Retina (tissue), 1 donor: ENCODE results near the gene MRPS24.
"Not testable (repeated sequence)": the region's sequence is repeated elsewhere in the genome, so short reads cannot be mapped to it uniquely, and the experiment has no call there.

Experiments
- DNase-seq: peaks from one replicate; pipeline ENCODE4 v3.0.0-alpha.2; 2016

MRPS24 gene

DNA sequence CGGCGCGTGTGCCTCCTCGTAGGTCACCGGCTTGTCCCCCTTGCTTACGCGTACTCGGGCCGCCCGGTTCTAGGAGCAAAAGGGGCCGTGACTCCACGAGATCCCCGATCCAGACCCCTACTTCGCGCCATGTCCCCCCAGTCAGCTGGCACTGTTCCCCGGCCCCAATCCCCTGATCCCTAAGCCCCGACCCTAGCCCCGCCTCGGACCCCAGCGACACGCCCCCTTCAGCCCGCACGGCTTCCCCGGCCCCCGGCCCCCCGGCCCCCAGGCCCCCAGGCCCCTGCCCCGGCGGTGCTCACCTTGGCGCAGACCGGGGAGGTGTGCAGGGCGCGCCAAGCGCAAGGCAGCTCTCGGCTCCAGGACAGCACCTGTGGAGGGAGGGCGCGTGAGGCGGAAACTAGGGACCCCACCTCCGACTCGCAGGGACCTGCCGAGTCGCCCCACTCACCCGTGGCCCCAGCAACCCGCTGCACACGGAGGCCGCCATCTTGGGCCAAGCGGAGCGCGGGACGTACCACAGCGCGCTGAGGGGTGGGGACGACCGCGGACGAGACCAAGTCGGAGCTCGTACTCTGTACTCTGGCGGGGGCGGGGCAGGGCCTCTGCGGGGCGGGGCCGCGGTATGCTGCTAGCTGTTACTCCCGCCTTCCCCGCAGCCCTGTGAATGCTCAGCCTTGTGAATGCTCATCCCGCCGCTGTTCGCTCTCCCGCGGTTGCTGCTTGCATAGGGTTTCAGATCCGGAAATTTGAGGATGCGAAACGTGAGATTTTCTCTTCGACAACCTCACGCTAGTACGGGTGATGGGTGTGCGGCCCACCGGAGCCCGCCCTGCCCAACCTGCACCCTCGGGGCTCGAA lies at the start of gene MRPS24:
TSS of gene MRPS24 (minus strand) at position 512 of the 861 bp plus-strand sequence. CDS start at position 490, 22 bp downstream.
- peak; percentile 94 for DNase-seq

DNA sequence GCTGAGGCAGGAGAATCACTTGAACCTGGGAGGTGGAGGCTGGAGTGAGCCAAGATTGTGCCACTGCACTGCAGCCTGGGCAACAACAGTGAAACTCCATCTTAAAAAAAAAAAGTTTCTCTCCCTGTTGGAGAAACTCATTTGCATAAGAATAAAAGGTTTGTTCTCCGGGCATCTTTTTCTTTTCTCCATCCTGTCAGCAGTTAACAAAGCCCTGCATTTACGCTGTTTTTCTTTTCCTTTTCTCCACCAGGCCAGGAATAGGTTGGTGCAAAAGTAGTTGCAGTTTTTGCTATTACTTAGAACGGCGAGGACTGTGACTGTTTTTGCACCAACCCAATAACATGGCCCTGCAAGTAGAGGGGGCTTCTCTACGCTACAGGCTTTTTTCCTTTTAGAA lies 46.6 kb upstream of the MRPS24 start:
- DNase-seq, result no peak

DNA sequence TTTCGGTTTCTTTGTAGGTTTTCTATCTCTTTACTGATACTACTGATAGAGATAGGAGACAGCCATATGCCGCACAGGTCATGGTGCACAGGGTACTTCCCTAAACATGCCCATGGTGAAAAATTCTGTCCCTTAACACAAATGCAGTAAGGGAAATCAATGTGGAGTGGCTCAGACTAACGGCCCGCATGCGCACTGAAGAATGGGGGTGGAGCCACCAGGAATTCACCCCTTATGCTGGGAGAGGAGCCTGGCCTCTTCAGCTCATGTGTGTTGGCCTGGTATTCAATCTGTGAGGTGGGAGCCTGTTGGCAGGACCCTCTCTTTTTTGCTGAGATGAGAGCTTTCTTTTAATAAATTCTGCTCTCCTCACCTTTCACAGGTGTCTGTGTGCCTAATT lies 45.5 kb upstream of the MRPS24 start:
- no peak for DNase-seq

DNA sequence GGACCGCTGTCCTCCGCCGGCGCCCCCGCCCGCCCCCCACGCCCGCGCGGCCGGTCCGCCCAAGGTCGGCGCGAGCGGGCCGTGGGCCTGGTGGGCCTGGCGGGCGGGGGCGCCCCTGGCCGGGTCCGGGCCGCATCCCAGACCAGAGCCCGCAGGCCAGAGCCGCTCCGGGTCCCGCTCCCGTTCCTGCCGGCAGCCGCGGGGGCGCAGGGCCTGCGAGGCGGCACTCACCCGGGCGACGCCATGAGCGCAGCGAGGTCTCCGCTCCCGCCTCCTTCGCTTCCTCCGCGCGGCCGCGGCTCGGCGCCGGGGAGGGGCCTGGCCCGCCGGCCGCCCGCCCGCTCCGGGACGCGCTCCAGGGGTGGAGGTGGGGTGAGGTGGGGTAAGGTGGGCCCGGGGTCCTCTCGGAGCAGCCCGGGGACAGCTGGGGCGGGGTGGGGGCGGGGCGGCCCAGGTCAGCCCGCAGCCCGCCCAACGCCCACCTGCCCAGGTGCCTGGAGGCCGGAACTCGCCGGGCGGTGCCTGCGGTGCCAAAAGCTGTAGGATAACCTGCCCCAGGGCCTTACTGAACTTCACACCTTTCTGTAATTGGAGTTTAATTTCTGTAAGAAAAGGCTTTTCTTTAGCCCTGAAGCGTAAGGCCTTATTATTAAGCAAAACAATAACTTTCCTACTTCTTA lies 37.2 kb upstream of the MRPS24 start, which contains the start of gene URGCP:
TSS of gene URGCP (minus strand) at position 266 of the 680 bp plus-strand sequence. CDS start at position 245, 21 bp downstream.
- peak; percentile 47 for DNase-seq

DNA sequence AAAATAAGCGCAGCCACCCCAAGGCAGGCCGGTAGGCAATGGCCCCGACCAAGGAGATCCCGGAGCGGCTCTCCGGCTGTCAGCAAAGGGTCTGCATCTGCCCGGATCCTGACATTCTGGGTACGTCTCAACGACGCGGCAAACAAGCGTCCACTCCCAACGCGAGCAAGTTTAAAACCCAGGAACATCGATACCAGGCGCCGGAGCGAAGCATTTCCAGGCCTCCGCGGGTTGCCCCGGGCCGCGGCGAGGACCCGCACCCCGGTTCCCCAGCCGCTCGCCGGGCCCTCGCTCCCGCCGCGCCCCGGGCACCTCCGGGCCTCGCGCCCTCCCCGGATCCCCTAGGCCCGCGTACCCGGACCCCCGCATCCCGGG lies 36.6 kb upstream of the MRPS24 start:
- peak; percentile 71 for DNase-seq

DNA sequence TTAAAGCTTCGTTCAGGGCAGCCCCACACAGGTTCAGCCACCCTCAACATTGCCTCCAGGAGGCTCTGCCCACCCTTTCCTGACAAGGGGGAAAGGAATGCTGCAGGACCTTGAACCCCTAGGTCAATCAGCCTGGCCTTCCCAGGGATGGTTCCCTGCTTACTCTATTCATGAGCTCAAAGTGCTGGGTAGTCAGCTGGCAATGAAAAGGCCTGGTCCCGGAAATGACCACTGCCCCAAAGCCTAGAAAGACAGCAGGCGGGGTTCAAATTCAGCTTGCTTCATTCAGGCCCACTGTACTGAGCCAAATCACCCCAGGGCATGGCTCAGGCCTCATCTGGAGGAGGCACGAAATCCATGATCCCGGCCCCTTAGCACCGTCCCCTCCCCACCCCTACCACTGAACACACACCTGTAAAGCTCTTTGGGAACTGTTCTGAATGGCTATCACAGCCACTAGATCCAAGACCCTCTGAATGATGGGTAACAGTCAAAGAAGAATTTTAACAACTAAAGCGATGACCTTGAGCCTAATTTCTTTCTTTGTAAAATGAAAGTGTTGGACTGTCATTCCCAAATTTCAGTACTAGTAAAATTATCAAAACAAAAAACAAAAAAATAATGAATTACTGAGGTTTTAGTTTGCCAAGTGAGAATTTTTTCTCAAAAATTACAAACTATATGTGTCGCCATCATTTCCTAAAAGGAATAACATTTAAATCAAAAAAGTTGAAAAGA lies 36.1 kb upstream of the MRPS24 start:
- DNase-seq, result no peak

DNA sequence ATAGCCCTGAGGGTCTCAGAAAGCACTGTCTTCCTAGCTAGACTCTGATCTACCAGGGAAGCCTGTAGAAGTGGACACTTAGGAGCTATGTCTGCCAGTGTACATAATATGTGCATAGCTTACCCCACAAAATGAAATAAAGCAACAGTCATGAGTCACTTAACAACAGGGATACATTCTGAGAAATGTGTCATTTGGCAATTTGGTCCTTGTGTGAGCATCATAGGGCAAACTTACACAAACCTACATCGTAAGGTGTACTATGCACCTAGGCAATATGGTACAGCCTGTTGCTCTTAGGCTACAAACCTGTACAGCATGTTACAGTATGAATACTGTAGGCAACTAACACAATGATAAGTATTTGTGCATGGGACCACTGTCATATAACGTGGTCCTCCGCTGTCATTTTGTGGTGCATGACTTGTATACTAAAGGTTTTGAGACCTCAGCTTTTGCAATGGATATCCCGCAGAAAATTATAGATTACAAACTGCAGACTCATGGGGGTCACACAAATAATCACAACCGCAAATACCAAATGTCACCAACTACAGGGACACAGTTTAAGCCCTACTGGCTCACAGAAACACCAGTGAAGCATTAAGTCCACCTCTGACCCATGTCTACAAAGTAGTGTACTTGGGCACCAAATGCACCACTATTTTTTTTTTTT lies 35.4 kb upstream of the MRPS24 start:
- DNase-seq, result no peak

DNA sequence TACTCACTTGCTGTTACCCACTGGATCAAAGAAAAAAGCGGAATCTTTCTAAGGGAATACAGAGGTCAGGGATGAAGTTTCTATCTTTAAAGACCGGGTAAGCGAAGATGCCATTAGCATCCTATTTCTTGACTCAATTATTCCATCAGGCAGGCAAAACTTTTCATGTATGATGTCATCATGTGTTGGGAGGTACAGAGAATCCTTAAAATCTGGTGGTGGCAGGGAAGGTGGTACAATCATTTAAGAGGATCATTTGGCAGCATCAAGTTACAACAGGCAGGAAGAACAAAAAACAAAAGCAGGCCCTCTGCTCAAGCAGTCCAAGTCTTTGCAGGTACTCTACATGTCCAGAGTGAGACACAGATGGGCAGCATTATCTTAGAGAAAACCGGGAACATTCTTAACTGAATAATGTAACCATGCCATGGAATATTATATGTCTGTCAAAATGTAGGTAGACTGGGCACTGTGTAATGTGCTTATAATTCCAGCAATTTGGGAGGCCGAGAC lies 33.3 kb upstream of the MRPS24 start:
- no peak for DNase-seq

DNA sequence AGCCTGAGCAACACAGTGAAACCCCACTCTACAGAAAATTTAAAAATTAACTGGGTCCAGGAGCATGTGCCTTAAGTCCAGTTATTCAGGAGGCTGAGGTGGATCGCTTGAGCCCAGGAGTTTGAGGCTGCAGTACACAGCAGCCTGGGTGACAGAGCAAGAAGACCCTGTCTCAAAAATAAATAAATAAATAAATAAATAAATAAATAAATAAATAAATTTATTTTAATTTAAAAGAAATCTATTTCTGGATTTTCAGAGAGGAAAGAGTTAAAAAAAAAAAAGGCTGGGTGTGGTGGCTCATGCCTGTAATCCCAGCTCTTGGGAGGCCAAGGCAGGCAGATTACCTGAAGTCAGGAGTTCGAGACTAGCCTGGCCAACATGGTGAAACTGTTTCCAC lies 29.3 kb upstream of the MRPS24 start:
- DNase-seq, result not testable (repeated sequence)

DNA sequence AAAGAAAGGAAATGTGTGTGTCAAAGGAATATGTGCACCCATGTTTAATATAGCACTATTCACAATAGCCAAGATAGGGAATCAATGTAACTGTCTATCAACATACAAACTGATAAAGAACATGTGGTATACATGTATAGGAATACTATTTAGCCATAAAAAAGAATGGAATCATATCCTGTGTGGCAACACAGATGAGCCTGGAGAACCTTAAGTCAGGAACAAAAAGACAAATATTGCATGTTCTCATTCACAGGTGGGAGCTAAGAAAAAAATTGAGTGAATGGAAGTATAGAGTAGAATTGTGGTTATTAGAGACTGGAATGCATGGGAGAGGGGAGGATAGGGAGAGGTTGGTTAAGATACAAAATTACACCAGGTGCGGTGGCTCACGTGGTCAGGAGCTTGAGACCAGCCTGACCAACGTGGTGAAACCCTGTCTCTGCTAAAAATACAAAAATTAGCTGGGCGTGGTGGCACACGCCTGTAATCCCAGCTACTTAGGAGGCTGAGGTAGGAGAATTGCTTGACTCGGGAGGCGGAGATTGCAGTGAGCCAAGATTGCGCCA lies 26.6 kb upstream of the MRPS24 start:
- no peak for DNase-seq

DNA sequence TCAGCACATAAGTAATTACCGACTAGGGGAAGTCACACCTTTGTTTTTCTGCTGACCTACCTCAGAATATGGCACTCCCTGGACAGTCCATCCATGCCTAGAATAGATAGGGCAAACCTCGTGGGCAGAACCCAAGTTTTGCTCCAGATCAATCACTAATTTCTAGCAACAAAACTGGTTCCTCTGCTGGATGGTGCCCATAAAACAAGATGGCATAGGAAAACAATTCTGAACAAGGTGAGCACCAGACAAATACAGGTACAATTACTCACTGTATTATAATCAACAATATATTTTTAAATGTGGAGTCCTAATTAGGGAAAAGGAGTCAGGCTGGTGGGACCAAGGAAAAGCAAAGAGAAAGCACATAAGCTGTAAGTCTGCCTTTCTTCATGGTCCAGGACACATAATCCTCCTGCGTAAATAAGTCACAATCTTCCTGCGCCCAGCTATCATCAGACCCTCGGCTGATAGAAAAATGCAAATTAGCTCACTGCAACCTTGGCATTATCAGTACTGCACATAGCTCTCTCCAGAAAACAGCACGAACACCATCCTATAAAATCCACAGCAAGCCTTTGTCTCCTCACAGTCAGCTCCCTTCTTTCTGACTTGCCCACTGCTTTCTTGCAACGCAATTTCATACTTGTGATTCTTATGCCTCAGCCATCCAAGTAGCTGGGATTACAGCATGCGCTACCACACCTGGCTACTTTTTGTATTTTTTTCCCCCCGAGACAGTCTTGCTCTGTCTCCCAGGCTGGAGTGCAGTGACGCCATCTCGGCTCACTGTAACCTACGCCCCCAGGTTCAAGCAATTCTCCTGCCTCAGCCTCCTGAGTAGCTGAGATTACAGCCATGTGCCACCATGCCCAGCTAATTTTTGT lies 22.0 kb upstream of the MRPS24 start:
- DNase-seq, result no peak

DNA sequence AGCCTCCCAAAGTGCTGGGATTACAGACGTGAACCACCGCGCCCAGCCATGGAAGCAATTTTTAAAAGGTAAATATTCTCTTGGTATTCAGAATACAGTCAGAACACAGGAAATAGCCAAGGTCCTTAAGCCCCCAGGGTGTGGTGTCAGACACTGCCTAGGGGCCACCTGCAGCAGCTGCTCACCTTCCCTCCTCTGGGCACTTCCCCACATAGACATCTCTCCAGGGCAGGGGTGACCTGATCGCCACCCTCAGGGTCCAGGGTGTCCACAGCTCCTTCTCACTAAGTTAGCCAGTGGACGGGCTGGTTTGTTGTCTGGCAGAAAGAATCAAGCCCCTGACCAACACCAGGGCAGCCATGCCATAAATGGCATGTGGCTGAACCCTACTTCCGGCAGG lies 21.2 kb upstream of the MRPS24 start:
- no peak for DNase-seq

DNA sequence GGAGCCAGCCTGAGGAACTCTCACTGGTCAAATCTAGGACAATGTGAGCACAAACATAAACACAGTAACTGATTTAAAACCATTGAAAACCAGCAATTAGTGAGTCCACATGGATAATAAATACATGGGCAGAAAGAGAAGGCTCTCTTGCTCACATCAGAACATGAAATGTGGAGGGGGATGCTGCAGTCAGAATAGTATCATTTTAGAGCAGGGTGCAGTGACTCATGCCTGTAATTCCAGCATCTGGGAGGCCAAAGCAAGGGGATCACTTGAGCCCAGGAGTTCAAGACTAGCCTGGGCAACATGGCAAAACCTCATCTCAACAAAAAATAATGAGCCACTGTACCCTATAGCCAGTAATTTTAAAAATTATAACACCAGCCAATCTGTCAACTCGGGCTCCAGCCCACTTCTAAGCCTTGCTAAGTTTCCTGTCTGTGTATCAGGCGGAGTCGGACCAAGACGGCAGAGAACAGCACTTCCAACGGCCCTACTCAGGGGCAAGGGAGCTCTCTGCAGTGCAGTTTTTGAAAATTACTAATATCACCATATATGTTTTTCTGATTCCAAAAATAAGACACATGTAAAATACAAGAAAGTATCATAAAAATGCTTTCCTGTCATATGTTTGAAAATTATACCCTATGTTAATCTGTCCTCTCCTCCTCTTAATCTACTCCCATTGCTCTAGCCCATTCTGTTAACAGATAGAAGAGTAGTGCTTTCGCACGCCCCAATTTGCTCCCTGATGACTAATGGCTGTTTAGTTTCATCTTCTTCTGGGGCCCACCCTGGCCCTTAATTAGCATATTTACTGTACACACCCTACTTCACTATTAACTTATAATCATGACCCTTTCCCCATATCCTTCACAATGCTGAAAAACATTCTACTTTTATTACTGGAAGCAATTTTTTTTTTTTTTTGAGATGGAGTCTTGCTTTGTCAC lies 20.0 kb upstream of the MRPS24 start:
- no peak for DNase-seq

DNA sequence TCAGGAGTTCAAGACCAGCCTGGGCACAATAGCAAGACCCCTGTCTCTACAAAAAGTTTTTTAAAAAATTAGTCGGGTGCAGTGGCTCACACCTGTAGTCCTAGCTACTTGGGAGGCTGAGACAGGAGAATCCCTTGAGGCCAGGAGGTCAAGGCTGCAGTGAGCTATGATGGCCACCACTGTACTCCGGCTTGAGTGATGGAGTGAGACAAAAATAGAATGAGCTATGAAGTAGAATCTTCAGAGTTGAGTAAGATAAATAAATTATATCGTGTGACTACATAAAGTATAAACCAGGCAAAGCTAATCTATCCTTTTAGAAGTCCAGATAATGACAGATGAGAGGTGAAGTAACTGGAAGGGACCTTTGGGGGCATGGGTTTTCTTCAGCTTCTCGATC lies 15.3 kb upstream of the MRPS24 start:
- no peak for DNase-seq

DNA sequence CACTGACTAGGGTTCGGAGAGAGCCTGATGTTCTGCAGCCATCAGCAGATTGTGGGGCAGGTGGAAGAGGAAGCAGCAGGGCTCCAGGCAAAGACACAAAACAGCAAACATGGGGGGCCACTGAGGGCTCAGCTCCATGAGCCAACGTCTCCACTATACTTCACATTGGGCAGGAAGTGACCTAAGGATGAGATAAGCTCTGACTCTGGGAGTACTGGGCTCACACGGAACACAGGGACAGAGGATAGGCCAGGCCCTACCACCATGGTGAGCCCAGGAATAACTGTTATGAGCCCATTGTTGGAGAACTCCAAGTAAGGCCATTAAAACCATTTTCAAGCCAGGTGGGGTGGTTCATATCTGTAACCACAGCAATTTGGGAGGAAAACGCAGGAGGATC lies 14.9 kb upstream of the MRPS24 start:
- no peak for DNase-seq

DNA sequence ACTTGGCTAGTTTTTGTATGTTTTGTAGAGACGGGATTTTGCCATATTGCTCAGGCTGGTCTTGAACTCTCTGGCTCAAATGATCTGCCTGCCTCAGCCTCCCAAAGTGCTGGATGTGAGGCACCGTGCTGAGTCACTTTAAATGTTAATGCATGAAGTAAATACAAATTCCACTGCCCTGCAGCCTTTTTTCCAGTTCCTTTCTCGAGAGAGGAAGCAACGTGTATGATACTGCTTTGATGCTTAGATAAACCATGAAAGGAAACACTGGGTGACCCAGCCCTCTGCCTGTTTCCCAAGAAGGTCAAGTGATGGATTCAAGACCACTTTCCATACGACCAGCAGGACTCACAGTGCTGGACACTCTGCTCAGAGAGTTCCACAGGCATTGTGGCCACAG lies 11.3 kb upstream of the MRPS24 start:
- DNase-seq, result no peak

DNA sequence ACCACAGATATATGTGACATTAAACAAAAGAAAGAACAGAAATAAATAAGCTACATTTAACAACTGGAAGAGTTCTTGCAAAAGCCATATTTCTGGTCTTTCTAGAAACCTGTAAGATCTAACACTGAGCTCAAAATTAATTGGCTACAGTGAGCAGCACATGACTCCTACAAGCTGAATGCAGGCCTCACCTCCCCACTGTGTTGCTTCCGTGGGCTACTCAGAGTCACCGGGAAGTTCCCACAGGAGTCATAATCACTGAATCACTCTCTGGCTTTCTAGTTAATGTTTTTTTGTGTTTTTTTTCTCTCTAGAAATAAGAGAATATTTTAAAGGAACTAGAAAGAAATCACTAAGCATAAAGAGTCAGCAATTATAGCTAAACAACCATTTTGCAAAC lies 10.2 kb upstream of the MRPS24 start:
- DNase-seq, result no peak

DNA sequence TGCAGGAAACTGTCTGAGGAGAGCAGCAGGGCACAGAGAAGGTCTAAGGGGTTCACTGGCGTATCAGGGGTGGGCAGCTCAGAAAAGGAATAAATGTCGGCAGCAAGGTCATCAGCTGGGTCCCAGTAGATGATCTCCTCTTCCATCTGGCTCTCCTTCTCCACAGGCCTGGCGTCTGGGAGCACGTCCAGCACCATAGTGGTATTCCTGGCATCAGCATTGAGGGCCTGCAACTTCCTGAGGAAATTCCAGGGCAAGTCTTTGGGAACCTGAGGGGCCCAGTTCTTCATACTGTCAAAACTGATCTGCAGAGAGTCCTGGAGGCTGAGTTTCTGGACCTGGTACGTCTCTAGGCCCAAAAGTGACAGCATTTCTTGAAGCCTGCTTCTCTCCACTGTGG lies 9.6 kb upstream of the MRPS24 start:
- no peak for DNase-seq

DNA sequence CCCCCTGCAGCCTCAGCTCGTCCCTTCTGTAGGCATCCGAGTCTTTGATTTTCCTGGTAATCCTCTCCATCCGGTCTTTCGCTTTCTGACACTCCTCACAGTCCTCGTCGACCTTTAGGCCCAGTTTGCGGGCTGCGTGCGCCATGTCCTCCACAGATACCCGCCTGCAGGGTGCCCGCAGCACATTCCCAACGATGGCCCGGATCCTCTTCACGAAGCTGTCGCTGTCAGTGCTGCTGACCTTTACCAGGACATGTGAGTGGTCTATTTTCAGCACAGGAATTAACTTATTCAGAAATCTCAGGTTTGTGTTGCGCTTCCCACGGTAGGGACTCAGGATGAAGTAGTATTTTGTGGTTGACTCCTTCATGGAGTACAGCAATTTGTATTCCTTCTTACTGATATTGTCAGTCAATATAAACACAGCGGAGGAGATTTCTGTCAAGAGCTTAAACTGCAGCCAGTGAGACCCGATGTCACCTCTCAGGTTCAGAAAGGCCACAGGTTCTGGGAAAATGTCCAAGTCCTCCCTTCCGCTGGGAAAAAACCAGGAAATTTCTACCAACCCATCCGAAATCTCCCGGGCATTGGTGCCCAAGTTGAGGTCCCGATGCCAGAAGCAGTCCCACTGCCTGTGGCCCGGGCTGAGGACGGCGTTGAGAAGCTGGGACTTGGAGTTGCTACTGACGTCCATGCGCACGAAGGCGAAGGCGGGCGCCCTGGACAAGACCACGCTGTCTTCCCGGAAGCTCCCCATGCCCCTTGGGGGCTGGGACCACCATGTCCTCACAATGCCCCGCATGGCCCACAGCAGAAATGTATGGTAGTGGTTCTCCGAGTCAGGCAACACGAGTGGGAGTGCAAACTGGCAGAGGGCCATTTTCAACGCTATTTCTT lies 8.9 kb upstream of the MRPS24 start:
- no peak for DNase-seq
